VCaP (cell line): ENCODE data around the gene WDR17.

Experiments used
- H3K27ac ChIP-seq: fragments of 450-650 bp; 2 replicates; pipeline ENCODE4 v1.5.1; 2017
- TF ChIP-seq, protein P1 (sequence below): fragments of 450-650 bp; conservative IDR thresholded peaks from 2 replicates; pipeline ENCODE4 v1.5.1; 2017; ENCODE audit warnings: mild to moderate bottlenecking, moderate library complexity

Gene WDR17

DNA sequence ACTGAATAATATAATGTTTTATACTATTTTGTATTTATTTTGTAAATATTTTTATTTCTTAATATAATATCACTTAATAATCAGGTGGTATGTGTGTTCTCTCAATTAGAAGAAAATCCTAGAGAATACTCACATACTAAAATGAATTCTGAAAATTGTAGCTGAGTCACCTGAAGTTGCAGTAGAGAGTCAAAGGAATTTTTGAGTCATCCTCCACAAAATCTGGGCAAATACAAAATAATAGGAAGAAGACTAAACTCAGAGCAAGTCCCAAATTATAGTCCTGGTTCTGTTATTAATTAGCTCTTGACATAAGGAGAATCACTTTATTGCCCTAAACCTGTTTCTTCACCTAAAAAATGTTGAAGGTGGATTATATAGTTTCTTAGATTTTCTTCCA lies 72.0 kb downstream of the WDR17 start:
- no peak overlapping the region for H3K27ac ChIP-seq
- TF ChIP-seq, protein P1, sequence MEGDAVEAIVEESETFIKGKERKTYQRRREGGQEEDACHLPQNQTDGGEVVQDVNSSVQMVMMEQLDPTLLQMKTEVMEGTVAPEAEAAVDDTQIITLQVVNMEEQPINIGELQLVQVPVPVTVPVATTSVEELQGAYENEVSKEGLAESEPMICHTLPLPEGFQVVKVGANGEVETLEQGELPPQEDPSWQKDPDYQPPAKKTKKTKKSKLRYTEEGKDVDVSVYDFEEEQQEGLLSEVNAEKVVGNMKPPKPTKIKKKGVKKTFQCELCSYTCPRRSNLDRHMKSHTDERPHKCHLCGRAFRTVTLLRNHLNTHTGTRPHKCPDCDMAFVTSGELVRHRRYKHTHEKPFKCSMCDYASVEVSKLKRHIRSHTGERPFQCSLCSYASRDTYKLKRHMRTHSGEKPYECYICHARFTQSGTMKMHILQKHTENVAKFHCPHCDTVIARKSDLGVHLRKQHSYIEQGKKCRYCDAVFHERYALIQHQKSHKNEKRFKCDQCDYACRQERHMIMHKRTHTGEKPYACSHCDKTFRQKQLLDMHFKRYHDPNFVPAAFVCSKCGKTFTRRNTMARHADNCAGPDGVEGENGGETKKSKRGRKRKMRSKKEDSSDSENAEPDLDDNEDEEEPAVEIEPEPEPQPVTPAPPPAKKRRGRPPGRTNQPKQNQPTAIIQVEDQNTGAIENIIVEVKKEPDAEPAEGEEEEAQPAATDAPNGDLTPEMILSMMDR: no peak

DNA sequence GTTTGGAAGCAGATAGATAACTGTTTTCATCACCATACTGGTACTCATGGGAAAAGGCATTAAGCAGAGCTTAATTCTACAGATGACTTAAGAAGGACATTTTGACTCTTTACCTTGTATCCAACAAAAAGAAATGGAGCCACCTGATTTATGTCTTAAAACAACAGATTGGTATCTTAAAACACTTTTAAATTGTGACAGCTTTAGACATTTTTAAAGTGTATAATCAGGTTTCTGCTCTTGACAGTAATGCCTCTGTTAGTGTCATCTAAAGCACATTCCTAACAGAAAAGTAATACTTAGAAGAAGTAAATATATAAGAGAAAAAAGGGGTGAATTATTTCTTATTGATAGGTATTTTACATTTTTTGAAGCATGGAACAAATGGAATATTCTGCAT lies 73.9 kb downstream of the WDR17 start:
- no peak overlapping the region for H3K27ac ChIP-seq
- TF ChIP-seq, protein P1: no peak

DNA sequence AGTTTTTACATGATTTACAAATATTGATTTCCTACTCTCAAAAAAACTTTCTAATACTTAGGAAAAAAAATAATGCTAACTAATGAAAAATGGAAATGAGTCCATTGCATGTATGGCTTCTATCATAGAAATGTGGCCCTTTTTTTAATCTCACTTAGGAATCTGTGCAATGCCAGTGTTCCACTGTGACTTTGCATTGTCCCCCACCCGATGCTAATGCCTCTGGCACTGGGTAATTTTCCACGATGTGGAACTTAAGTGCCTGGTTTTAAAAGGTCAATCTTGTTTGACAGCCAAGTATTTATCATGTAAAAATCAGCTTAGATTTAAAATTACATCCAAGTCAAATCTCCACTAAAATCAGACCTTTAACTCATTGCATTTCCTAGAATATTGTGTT lies 76.6 kb downstream of the WDR17 start:
- H3K27ac ChIP-seq: no peak overlapping the region
- TF ChIP-seq, protein P1: no peak

DNA sequence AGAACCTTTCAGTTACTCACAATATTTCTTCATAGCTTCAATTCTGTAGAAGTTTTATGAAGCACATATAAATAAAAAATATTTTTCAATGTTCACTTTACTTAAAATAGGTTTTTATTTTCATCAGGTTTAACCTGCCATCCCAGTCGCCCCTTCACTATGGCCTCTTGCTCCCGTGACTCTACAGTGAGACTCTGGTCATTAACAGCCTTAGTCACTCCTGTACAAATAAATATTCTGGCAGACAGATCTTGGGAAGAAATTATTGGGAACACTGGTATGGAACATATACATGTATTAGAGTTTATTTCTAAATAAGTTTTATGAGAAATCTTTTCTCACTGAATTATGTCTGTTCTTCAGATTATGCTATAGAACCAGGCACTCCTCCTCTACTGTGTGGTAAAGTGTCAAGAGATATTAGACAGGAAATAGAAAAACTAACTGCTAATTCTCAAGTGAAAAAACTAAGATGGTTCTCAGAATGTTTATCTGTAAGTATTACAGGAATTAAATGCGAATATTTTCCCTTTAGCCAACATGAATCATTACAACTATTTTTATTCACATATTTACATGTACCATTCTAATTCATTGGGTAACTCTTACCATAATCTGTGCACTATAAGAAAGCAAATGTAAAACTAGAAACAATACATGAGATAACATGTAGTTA lies 84.2 kb downstream of the WDR17 start:
- H3K27ac ChIP-seq: no peak overlapping the region
- TF ChIP-seq, protein P1: no peak

DNA sequence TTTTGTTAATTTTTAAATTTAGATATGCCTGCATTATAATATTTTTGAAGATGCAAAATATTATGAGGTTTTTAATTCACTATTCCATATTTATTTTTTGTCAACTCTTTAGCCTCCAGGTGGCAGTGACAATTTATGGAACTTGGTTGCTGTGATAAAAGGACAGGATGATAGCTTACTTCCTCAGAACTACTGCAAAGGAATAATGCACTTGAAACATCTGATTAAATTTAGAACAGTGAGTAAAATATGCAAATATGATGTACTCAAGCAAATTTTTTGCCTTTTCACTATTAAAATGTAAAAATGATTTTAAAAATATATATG lies 84.7 kb downstream of the WDR17 start:
- H3K27ac ChIP-seq: no peak overlapping the region

DNA sequence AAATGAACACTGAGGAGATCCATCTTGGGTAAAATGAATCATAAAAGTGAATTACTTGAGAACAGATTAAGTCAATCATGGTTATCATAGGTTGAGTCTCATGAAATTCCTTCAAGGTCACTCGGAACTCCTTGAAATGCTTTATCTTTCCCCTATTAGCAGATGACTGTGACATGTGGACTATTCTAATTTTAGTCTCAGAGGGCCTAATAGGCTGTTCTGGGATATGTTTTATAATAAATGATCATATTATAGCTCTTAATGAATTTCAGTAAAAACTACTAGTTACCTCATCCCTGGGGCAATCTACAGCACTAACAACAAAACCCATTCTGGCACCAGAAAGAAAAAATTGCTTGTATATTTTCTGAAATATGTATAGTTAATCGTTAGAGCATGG lies 85.1 kb downstream of the WDR17 start:
- H3K27ac ChIP-seq: 0 out of 2 replicates have a peak overlapping the region, but pooled peaks have one; percentile 13
- TF ChIP-seq, protein P1: no peak

More for the DNA sequence above, 84.7 kb downstream of the WDR17 start:
- TF ChIP-seq, protein P1: peak; percentile 72

DNA sequence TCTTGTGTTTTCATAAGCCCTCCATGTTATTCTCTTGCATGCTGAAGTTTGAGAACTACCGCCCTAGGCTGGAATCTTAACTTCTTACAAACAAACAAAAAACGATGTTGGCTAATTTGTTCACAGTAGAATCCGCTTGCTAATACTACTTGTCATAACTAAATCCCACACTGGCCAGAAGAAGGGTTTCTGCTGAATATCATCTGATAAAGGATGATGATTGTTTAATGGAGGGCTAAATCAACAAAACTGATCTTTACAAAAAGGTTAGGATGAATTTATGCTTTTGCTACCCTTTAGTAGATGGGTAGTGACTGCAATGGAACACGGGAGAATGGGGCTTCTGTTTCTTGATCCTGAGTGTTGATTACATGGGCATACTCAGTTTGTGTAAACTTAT lies 87.5 kb downstream of the WDR17 start:
- no peak overlapping the region for H3K27ac ChIP-seq
- TF ChIP-seq, protein P1: no peak
